Measurements from ENCODE around the gene KCNT2. TPM values are rescaled to one million over a fixed set of nuclear protein-coding genes. Genes with fewer than 3 reads are reported as not detected.

Gene KCNT2
- total RNA-seq, 2 experiments from 2014 or later = not detected

- Histone ChIP-seq H4K20me1 (ENCODE audit: insufficient read depth, low read length) (no peaks in the 10 kb centered on the region), H3K9me3 (ENCODE audit: low read length) (no peaks in the 10 kb centered on the region), H3K4me2 (ENCODE audit: low read length) (no peak overlapping the region), H2AFZ (ENCODE audit: low read length) (no peak overlapping the region), H3K4me3 (ENCODE audit: low read depth, low read length, poor library complexity, severe bottlenecking) (no peak overlapping the region), H3K79me2 (ENCODE audit: insufficient read depth, low read depth, low read length) (no peaks in the 10 kb centered on the region), H3K9me2 (ENCODE audit: insufficient read depth, low read length) (no peaks in the 10 kb centered on the region), H3K4me1 (ENCODE audit: insufficient read depth, low read length, poor library complexity, severe bottlenecking) (no peaks in the 10 kb centered on the region), H3K36me3 (ENCODE audit: insufficient read depth, low read length) (no peaks in the 10 kb centered on the region), H3K27ac (ENCODE audit: low read depth, low read length, poor library complexity, severe bottlenecking) (no peak overlapping the region)
- ChIA-PET CTCF (ENCODE audit: unreplicated experiment) (no interaction called here), POLR2A (no interaction called here)
- BruUV-seq (replicated peaks) = no TSS peak
- intact Hi-C loops (cut with micrococcal nuclease; ENCODE audit: unreplicated experiment) = no loop called here
- TF ChIP-seq EZH2phosphoT487 (IDR thresholded peaks at IDR 0.05; ENCODE audit: borderline replicate concordance, low read depth, low read length) (no peak), CTCF (conservative IDR thresholded peaks at IDR 0.05; ENCODE audit: low read length) (no peak)
- no peak for DNase-seq (ENCODE audit: low spot score)
Observed at GRCh38 chr1:196209265-196209664, 399.0 kb downstream of the KCNT2 start.

- CTCF ChIA-PET (ENCODE audit: unreplicated experiment) = no interaction called here
- TF ChIP-seq EZH2phosphoT487 (IDR thresholded peaks at IDR 0.05; ENCODE audit: borderline replicate concordance, low read depth, low read length) (no peak), CTCF (conservative IDR thresholded peaks at IDR 0.05; ENCODE audit: low read length) (no peak)
- DNase-seq (ENCODE audit: low spot score) = no peak
Observed at GRCh38 chr1:196207612-196208217, 400.5 kb downstream of the KCNT2 start.

DNA sequence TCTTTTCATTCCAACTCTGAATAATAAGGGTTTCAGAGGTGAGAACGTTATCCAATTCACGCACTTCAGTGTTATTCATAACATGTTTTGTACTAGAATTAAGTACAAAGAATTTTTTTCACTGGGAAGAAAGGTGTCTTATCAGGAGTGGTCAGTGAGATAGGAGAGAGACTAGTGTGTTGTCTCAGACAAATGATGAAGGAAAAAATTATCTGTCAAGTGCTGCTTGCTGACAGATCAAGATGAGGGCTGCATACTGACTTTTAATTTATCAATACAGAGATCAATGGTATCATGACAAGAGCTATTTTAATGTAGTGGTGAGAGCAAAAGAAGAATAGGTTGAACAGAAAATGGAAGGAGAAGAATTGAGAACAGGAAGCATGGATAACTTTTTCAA is 402.4 kb downstream of the KCNT2 start:
- no peaks in the 10 kb centered on the region for H4K20me1 ChIP-seq (ENCODE audit: insufficient read depth, low read length)
- no peaks in the 10 kb centered on the region for H3K9me2 ChIP-seq (ENCODE audit: insufficient read depth, low read length)
- no peak overlapping the region for H2AFZ ChIP-seq (ENCODE audit: low read length)
- ChIA-PET POLR2A (interaction anchor here (0.7 kb wide), 1 partner anchor 326 kb away, joined by 4 read pairs; no protein-coding TSS in a partner anchor), CTCF (ENCODE audit: unreplicated experiment) (no interaction called here)
- no peaks in the 10 kb centered on the region for H3K36me3 ChIP-seq (ENCODE audit: insufficient read depth, low read length)
- H3K4me1 ChIP-seq (ENCODE audit: insufficient read depth, low read length, poor library complexity, severe bottlenecking) = no peaks in the 10 kb centered on the region
- H3K79me2 ChIP-seq (ENCODE audit: insufficient read depth, low read depth, low read length) = no peaks in the 10 kb centered on the region
- no peak for DNase-seq (ENCODE audit: low spot score)
- no peaks in the 10 kb centered on the region for H3K9me3 ChIP-seq (ENCODE audit: low read length)
- intact Hi-C loops (cut with micrococcal nuclease; ENCODE audit: unreplicated experiment) = no loop called here
- BruUV-seq (replicated peaks) = no TSS peak
- TF ChIP-seq EZH2phosphoT487 (IDR thresholded peaks at IDR 0.05; ENCODE audit: borderline replicate concordance, low read depth, low read length) (no peak), CTCF (conservative IDR thresholded peaks at IDR 0.05; ENCODE audit: low read length) (no peak)
- no peak overlapping the region for H3K4me2 ChIP-seq (ENCODE audit: low read length)
- no peak overlapping the region for H3K27ac ChIP-seq (ENCODE audit: low read depth, low read length, poor library complexity, severe bottlenecking)
- H3K4me3 ChIP-seq (ENCODE audit: low read depth, low read length, poor library complexity, severe bottlenecking) = no peak overlapping the region

More at GRCh38 chr1:196207612-196208217, 400.5 kb downstream of the KCNT2 start:
- intact Hi-C loops (cut with micrococcal nuclease; ENCODE audit: unreplicated experiment) = no loop called here
- H4K20me1 ChIP-seq (ENCODE audit: insufficient read depth, low read length) = no peaks in the 10 kb centered on the region
- POLR2A ChIA-PET = interaction anchor here (0.6 kb wide), 1 partner anchor 26 kb away, joined by 3 read pairs; no protein-coding TSS in a partner anchor
- H3K27ac ChIP-seq (ENCODE audit: low read depth, low read length, poor library complexity, severe bottlenecking) = no peak overlapping the region
- H3K36me3 ChIP-seq (ENCODE audit: insufficient read depth, low read length) = no peaks in the 10 kb centered on the region
- H2AFZ ChIP-seq (ENCODE audit: low read length) = no peak overlapping the region
- H3K4me3 ChIP-seq (ENCODE audit: low read depth, low read length, poor library complexity, severe bottlenecking) = no peak overlapping the region
- no peaks in the 10 kb centered on the region for H3K79me2 ChIP-seq (ENCODE audit: insufficient read depth, low read depth, low read length)
- H3K9me2 ChIP-seq (ENCODE audit: insufficient read depth, low read length) = no peaks in the 10 kb centered on the region
- H3K4me1 ChIP-seq (ENCODE audit: insufficient read depth, low read length, poor library complexity, severe bottlenecking) = no peaks in the 10 kb centered on the region
- BruUV-seq (replicated peaks) = no TSS peak
- no peak overlapping the region for H3K4me2 ChIP-seq (ENCODE audit: low read length)
- H3K9me3 ChIP-seq (ENCODE audit: low read length) = no peaks in the 10 kb centered on the region
